ENCODE data around the gene TSC1. TPM values are rescaled to one million over a fixed set of nuclear protein-coding genes. Genes with fewer than 3 reads are reported as not detected.

The TSC1 gene
- total and polyA plus RNA-seq, 9 donors = 23.8 to 34.8 (median 27.0) TPM

- H3K36me3 ChIP-seq (ENCODE audit: control insufficient read depth, insufficient read depth, low read length) = peaks cover 76% of the 10 kb centered on the region
- H3K9me3 ChIP-seq (replicated peaks; ENCODE audit: control insufficient read depth, low read depth, low read length) = no peaks in the 10 kb centered on the region
- no peak overlapping the region for H3K4me3 ChIP-seq (ENCODE audit: low read length)
- H3K4me1 ChIP-seq (ENCODE audit: control insufficient read depth, insufficient read depth, low read length) = no peaks in the 10 kb centered on the region
- H3K27me3 ChIP-seq (ENCODE audit: control insufficient read depth, insufficient read depth, low read length) = no peaks in the 10 kb centered on the region
- 88% methylated on average over 5 of the region's 6 CpGs for WGBS (ENCODE audit: insufficient coverage)
- DNase-seq = no peak
- no peak overlapping the region for H3K27ac ChIP-seq (ENCODE audit: low read length)
Measured at GRCh38 chr9:132910376-132910775, 34.0 kb downstream of the TSC1 start.

- DNase-seq = no peak
- Histone ChIP-seq H3K4me1 (ENCODE audit: control insufficient read depth, insufficient read depth, low read length) (no peaks in the 10 kb centered on the region), H3K9me3 (replicated peaks; ENCODE audit: control insufficient read depth, low read depth, low read length) (no peaks in the 10 kb centered on the region), H3K4me3 (ENCODE audit: low read length) (no peak overlapping the region), H3K27ac (ENCODE audit: low read length) (no peak overlapping the region), H3K27me3 (ENCODE audit: control insufficient read depth, insufficient read depth, low read length) (no peaks in the 10 kb centered on the region), H3K36me3 (ENCODE audit: control insufficient read depth, insufficient read depth, low read length) (peaks cover 79% of the 10 kb centered on the region)
- no CpG with 5 or more reads among the region's 2 CpGs for WGBS (ENCODE audit: insufficient coverage)
Measured at GRCh38 chr9:132909311-132909710, 35.1 kb downstream of the TSC1 start.

GRCh38 chr9:132908635-132909034 lies 35.8 kb downstream of the TSC1 start:
- WGBS (ENCODE audit: insufficient coverage) = no CpG with 5 or more reads among the region's 7 CpGs
- H3K9me3 ChIP-seq (replicated peaks; ENCODE audit: control insufficient read depth, low read depth, low read length) = no peaks in the 10 kb centered on the region
- H3K27me3 ChIP-seq (ENCODE audit: control insufficient read depth, insufficient read depth, low read length) = no peaks in the 10 kb centered on the region
- no peak overlapping the region for H3K27ac ChIP-seq (ENCODE audit: low read length)
- H3K36me3 ChIP-seq (ENCODE audit: control insufficient read depth, insufficient read depth, low read length) = peaks cover 85% of the 10 kb centered on the region
- no peak for DNase-seq
- H3K4me1 ChIP-seq (ENCODE audit: control insufficient read depth, insufficient read depth, low read length) = no peaks in the 10 kb centered on the region
- no peak overlapping the region for H3K4me3 ChIP-seq (ENCODE audit: low read length)

- Histone ChIP-seq H3K27ac (ENCODE audit: low read length) (no peak overlapping the region), H3K27me3 (ENCODE audit: control insufficient read depth, insufficient read depth, low read length) (no peaks in the 10 kb centered on the region), H3K36me3 (ENCODE audit: control insufficient read depth, insufficient read depth, low read length) (peaks cover 83% of the 10 kb centered on the region), H3K4me3 (ENCODE audit: low read length) (no peak overlapping the region), H3K4me1 (ENCODE audit: control insufficient read depth, insufficient read depth, low read length) (no peaks in the 10 kb centered on the region), H3K9me3 (replicated peaks; ENCODE audit: control insufficient read depth, low read depth, low read length) (no peaks in the 10 kb centered on the region)
- WGBS (ENCODE audit: insufficient coverage) = 91% methylated on average over 12 of the region's 12 CpGs
- DNase-seq = no peak
Measured at GRCh38 chr9:132905726-132906125, 38.7 kb downstream of the TSC1 start.

- Histone ChIP-seq H3K4me3 (ENCODE audit: low read length) (no peak overlapping the region), H3K27ac (ENCODE audit: low read length) (no peak overlapping the region), H3K36me3 (ENCODE audit: control insufficient read depth, insufficient read depth, low read length) (peaks cover 83% of the 10 kb centered on the region), H3K27me3 (ENCODE audit: control insufficient read depth, insufficient read depth, low read length) (no peaks in the 10 kb centered on the region), H3K4me1 (ENCODE audit: control insufficient read depth, insufficient read depth, low read length) (no peaks in the 10 kb centered on the region), H3K9me3 (replicated peaks; ENCODE audit: control insufficient read depth, low read depth, low read length) (no peaks in the 10 kb centered on the region)
- 74% methylated on average over 8 of the region's 13 CpGs for WGBS (ENCODE audit: insufficient coverage)
- DNase-seq = no peak
Measured at GRCh38 chr9:132903574-132904492, 40.6 kb downstream of the TSC1 start.

GRCh38 chr9:132901858-132902831 lies 42.3 kb downstream of the TSC1 start:
- Histone ChIP-seq H3K4me3 (ENCODE audit: low read length) (no peak overlapping the region), H3K27me3 (ENCODE audit: control insufficient read depth, insufficient read depth, low read length) (no peaks in the 10 kb centered on the region), H3K36me3 (ENCODE audit: control insufficient read depth, insufficient read depth, low read length) (peaks cover 84% of the 10 kb centered on the region), H3K27ac (ENCODE audit: low read length) (peak overlapping the region; percentile 2), H3K4me1 (ENCODE audit: control insufficient read depth, insufficient read depth, low read length) (no peaks in the 10 kb centered on the region), H3K9me3 (replicated peaks; ENCODE audit: control insufficient read depth, low read depth, low read length) (no peaks in the 10 kb centered on the region)
- peak; percentile 88 for DNase-seq
- 44% methylated on average over 6 of the region's 11 CpGs for WGBS (ENCODE audit: insufficient coverage)

- H3K4me1 ChIP-seq (ENCODE audit: control insufficient read depth, insufficient read depth, low read length) = peaks cover 5% of the 10 kb centered on the region
- H3K36me3 ChIP-seq (ENCODE audit: control insufficient read depth, insufficient read depth, low read length) = peaks cover 81% of the 10 kb centered on the region
- WGBS (ENCODE audit: insufficient coverage) = 92% methylated on average over 5 of the region's 7 CpGs
- no peak overlapping the region for H3K4me3 ChIP-seq (ENCODE audit: low read length)
- H3K9me3 ChIP-seq (replicated peaks; ENCODE audit: control insufficient read depth, low read depth, low read length) = no peaks in the 10 kb centered on the region
- no peaks in the 10 kb centered on the region for H3K27me3 ChIP-seq (ENCODE audit: control insufficient read depth, insufficient read depth, low read length)
- H3K27ac ChIP-seq (ENCODE audit: low read length) = no peak overlapping the region
- DNase-seq = no peak
Measured at GRCh38 chr9:132898051-132898450, 46.4 kb downstream of the TSC1 start.

- H3K27ac ChIP-seq (ENCODE audit: low read length) = no peak overlapping the region
- DNase-seq = no peak
- no peaks in the 10 kb centered on the region for H3K9me3 ChIP-seq (replicated peaks; ENCODE audit: control insufficient read depth, low read depth, low read length)
- WGBS (ENCODE audit: insufficient coverage) = 87% methylated on average over 6 of the region's 6 CpGs
- H3K4me3 ChIP-seq (ENCODE audit: low read length) = no peak overlapping the region
- no peaks in the 10 kb centered on the region for H3K27me3 ChIP-seq (ENCODE audit: control insufficient read depth, insufficient read depth, low read length)
- peaks cover 5% of the 10 kb centered on the region for H3K4me1 ChIP-seq (ENCODE audit: control insufficient read depth, insufficient read depth, low read length)
- H3K36me3 ChIP-seq (ENCODE audit: control insufficient read depth, insufficient read depth, low read length) = peaks cover 84% of the 10 kb centered on the region
Measured at GRCh38 chr9:132896906-132897305, 47.5 kb downstream of the TSC1 start.

GRCh38 chr9:132896264-132896663 lies 48.2 kb downstream of the TSC1 start:
- no peaks in the 10 kb centered on the region for H3K27me3 ChIP-seq (ENCODE audit: control insufficient read depth, insufficient read depth, low read length)
- DNase-seq = no peak
- peaks cover 83% of the 10 kb centered on the region for H3K36me3 ChIP-seq (ENCODE audit: control insufficient read depth, insufficient read depth, low read length)
- no peak overlapping the region for H3K4me3 ChIP-seq (ENCODE audit: low read length)
- H3K27ac ChIP-seq (ENCODE audit: low read length) = no peak overlapping the region
- no peaks in the 10 kb centered on the region for H3K9me3 ChIP-seq (replicated peaks; ENCODE audit: control insufficient read depth, low read depth, low read length)
- H3K4me1 ChIP-seq (ENCODE audit: control insufficient read depth, insufficient read depth, low read length) = peaks cover 5% of the 10 kb centered on the region
- WGBS (ENCODE audit: insufficient coverage) = 90% methylated on average over 2 of the region's 13 CpGs

Measured in muscle of leg (tissue), 11 donors.